Measurements from ENCODE around the gene CDC7. TPM values are rescaled to one million over a fixed set of nuclear protein-coding genes. Genes with fewer than 3 reads are reported as not detected.

Gene CDC7
- total and polyA plus RNA-seq, 5 experiments from 2014 or later = 2.9 to 9.5 (median 3.5) TPM

DNA sequence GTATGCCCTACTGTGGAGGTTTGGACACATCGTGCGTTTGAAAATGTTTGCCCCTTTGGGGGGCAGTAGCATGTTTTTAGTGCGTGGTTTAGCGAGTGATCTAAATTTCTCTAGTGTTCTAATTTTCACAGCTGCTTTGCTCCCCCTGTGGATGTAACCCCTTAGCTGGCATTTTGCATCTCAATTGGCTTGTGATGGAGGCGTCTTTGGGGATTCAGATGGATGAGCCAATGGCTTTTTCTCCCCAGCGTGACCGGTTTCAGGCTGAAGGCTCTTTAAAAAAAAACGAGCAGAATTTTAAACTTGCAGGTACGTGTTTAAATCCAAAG, 836 bp downstream of the CDC7 start:
- Mint-ChIP-seq H3K27me3 (no peaks in the 10 kb centered on the region), H3K4me3 (no peak overlapping the region), H3K9me3 (no peaks in the 10 kb centered on the region), H3K36me3 (no peaks in the 10 kb centered on the region), H3K4me1 (peaks cover 2 to 22% (median 16%) of the 10 kb centered on the region in 4 donors), H3K27ac (no peak overlapping the region)
- POLR2A ChIA-PET = no interaction called here
- DNase-seq (no peak), ATAC-seq (no peak)

- Mint-ChIP-seq H3K27ac (peak overlapping the region in 2 of 10 donors; percentile 6 to 34), H3K4me1 (peaks cover 2 to 22% (median 16%) of the 10 kb centered on the region in 4 donors), H3K9me3 (no peaks in the 10 kb centered on the region), H3K36me3 (no peaks in the 10 kb centered on the region), H3K27me3 (no peaks in the 10 kb centered on the region), H3K4me3 (peak overlapping the region in 6 of 10 donors; percentile 1 to 57 (median 42))
- POLR2A ChIA-PET = interaction anchor here (1.3 kb wide), 1 partner anchor 384 kb away, joined by 3 read pairs; the partner anchor contains the start of gene TGFBR3
- no peak for ATAC-seq
- DNase-seq = no peak
Measured at GRCh38 chr1:91501971-91502671, 1.5 kb downstream of the CDC7 start.

DNA sequence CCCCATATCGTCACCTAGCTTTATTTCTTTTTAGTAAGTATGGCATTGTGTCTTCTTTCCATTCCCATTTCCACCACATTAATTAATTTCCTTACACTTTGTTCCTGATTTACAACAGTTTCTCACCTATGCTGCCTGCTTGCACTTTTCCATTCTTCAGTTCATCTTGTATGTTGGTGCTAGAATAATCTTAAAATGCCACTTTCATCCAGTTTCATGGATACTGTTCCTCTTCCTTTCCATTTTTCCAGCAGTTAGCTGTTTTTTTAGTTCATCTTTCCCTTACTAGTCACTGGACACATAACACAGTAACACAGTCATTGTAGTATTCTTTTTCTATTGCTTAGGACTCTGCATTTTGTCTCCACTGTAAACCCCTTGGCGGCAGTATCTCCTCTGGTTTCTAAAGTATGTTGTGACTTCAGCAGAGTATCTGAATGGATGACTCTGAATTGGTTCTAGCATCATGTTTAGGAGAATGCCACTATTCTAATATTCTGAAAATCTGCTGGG, 2.1 kb downstream of the CDC7 start:
- POLR2A ChIA-PET = interaction anchor here (1.3 kb wide), 1 partner anchor 384 kb away, joined by 3 read pairs; the partner anchor contains the start of gene TGFBR3
- peaks cover 2 to 22% (median 16%) of the 10 kb centered on the region in 4 donors for H3K4me1 Mint-ChIP-seq
- peak overlapping the region in 8 of 10 donors; percentile 1 to 62 (median 42) for H3K4me3 Mint-ChIP-seq
- H3K27ac Mint-ChIP-seq = peak overlapping the region in 2 of 10 donors; percentile 2
- DNase-seq (no peak), ATAC-seq (no peak)
- H3K36me3 Mint-ChIP-seq = no peaks in the 10 kb centered on the region
- no peaks in the 10 kb centered on the region for H3K27me3 Mint-ChIP-seq
- H3K9me3 Mint-ChIP-seq = no peaks in the 10 kb centered on the region

DNA sequence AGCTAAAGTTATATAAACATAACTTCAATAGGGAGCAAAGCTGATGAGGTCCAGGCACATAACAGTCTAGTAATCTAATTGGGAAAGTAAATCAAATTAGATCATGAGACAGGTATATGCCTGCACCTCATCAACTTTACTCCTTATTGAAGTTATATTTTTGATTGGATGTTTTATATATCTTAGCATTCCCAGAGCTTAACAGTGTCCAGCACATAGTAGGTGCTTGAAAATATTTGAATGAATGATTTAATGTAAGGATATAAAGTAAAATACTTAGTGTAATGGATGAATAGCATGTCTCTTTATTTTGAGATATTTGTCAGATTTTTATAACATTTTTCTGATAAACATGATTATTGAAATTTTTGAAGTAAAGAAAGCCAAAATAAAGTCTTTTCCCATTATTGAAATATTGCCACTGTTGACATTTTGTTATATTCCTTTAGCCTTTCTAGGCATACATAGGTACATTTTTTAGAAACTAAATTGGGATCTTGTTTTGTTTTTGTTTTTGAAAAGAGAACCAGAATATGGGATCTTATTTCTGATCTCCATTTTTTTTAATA, 2.8 kb downstream of the CDC7 start:
- H3K9me3 Mint-ChIP-seq = no peaks in the 10 kb centered on the region
- no peak overlapping the region for H3K4me3 Mint-ChIP-seq
- H3K36me3 Mint-ChIP-seq = no peaks in the 10 kb centered on the region
- ATAC-seq (no peak), DNase-seq (no peak)
- H3K27ac Mint-ChIP-seq = no peak overlapping the region
- no peaks in the 10 kb centered on the region for H3K27me3 Mint-ChIP-seq
- peaks cover 2 to 22% (median 16%) of the 10 kb centered on the region in 4 donors for H3K4me1 Mint-ChIP-seq
- POLR2A ChIA-PET = interaction anchor here (1.3 kb wide), 1 partner anchor 383 kb away, joined by 3 read pairs; the partner anchor contains the start of gene TGFBR3

DNA sequence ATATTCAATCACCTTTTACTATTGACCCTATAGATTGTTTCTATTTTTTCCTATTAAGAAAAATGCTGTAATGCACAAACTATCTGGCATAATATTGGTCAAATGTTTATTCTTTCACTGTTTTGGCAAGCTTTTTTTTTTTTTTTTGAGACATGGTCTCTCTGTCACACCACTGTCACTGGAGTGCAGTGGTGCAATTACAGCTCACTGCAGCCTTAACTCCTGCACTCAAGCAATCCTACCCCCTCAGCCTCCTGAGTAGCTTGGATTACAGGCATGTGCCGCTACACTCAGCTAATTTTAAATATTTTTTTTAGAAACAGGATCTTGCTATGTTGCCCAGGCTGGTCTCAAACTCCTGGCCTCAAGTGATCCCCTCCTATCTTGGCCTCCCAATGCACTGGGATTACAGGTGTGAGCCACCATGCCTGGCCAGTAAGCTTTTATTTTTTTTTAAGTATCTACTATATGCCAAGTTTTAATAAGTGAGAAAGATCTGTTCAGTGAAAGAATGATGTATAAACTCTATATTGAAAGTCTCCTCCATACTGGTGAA, 3.4 kb downstream of the CDC7 start:
- H3K4me3 Mint-ChIP-seq = no peak overlapping the region
- H3K27me3 Mint-ChIP-seq = no peaks in the 10 kb centered on the region
- H3K4me1 Mint-ChIP-seq = peaks cover 2 to 24% (median 16%) of the 10 kb centered on the region in 4 donors
- no peak overlapping the region for H3K27ac Mint-ChIP-seq
- no peaks in the 10 kb centered on the region for H3K9me3 Mint-ChIP-seq
- DNase-seq (no peak), ATAC-seq (no peak)
- POLR2A ChIA-PET = interaction anchor here (0.5 to 0.6 kb wide), 4 partner anchors 12 to 408 kb away, joined by 3 to 4 read pairs (median 3); no protein-coding TSS in a partner anchor
- H3K36me3 Mint-ChIP-seq = peaks cover 0 to 4% (median 0%) of the 10 kb centered on the region in 3 donors

GRCh38 chr1:91505086-91505485, 4.4 kb downstream of the CDC7 start:
- ATAC-seq (no peak), DNase-seq (no peak)
- Mint-ChIP-seq H3K9me3 (no peaks in the 10 kb centered on the region), H3K36me3 (peaks cover 0 to 12% (median 0%) of the 10 kb centered on the region in 3 donors), H3K4me3 (no peak overlapping the region), H3K27me3 (no peaks in the 10 kb centered on the region), H3K27ac (peak overlapping the region in 2 of 10 donors; percentile 3 to 16), H3K4me1 (peaks cover 2 to 24% (median 16%) of the 10 kb centered on the region in 4 donors)
- POLR2A ChIA-PET = no interaction called here

- POLR2A ChIA-PET = no interaction called here
- no peaks in the 10 kb centered on the region for H3K27me3 Mint-ChIP-seq
- peaks cover 2 to 24% (median 16%) of the 10 kb centered on the region in 4 donors for H3K4me1 Mint-ChIP-seq
- H3K4me3 Mint-ChIP-seq = no peak overlapping the region
- peaks cover 0 to 17% (median 0%) of the 10 kb centered on the region in 3 donors for H3K36me3 Mint-ChIP-seq
- ATAC-seq (no peak), DNase-seq (no peak)
- no peaks in the 10 kb centered on the region for H3K9me3 Mint-ChIP-seq
- no peak overlapping the region for H3K27ac Mint-ChIP-seq
Measured at GRCh38 chr1:91506071-91506470, 5.4 kb downstream of the CDC7 start.

DNA sequence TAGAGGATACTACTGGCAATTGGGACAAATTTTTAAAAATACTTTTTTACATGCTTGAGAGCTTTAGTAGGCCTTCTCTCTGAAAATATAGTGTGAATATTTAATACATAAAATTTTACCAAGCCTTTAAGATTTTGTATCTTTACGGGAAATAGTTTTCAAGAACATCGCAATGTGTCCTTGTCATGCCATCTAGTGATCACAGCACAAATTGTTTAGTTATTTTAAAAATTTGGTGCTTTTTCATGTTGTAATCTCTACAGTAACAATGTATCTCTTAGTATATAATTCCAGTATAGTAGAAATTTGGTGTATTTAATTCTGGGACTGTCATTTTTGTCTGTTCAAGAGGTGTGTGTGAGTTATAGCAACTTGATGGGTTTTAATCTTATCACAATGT, 6.7 kb downstream of the CDC7 start:
- POLR2A ChIA-PET = no interaction called here

DNA sequence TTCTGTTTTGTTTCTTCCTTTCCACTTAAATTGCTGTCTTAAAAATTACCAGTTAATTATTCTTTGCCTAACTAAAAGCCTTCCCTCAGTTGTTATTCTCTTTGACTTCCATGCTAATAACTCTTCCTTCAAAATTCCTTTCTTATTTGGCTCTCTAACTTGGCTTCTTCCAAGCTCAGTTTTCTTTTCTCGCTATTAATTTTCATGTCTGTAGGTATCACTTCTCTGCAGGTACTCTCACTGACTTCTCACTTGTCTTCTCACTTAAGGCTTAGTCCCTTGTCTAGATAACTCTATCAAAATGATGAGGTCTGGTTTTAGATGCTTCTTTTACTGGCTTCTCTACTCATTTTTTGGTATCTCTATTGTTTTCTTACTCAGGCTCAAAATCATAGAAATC, 10.1 kb downstream of the CDC7 start:
- H3K27me3 Mint-ChIP-seq = no peaks in the 10 kb centered on the region
- DNase-seq = no peak
- H3K4me3 Mint-ChIP-seq = no peak overlapping the region
- no peak for ATAC-seq
- H3K9me3 Mint-ChIP-seq = no peaks in the 10 kb centered on the region
- POLR2A ChIA-PET = no interaction called here
- peaks cover 5 to 32% (median 12%) of the 10 kb centered on the region in 3 donors for H3K36me3 Mint-ChIP-seq
- no peak overlapping the region for H3K27ac Mint-ChIP-seq
- peaks cover 0 to 5% (median 1%) of the 10 kb centered on the region in 4 donors for H3K4me1 Mint-ChIP-seq

More for the DNA sequence above, 6.7 kb downstream of the CDC7 start:
- no peak overlapping the region for H3K27ac Mint-ChIP-seq
- peaks cover 2 to 15% (median 10%) of the 10 kb centered on the region in 4 donors for H3K4me1 Mint-ChIP-seq
- no peaks in the 10 kb centered on the region for H3K27me3 Mint-ChIP-seq
- ATAC-seq = no peak
- DNase-seq = no peak
- H3K4me3 Mint-ChIP-seq = no peak overlapping the region
- H3K36me3 Mint-ChIP-seq = peaks cover 0 to 17% (median 0%) of the 10 kb centered on the region in 3 donors
- H3K9me3 Mint-ChIP-seq = no peaks in the 10 kb centered on the region

DNA sequence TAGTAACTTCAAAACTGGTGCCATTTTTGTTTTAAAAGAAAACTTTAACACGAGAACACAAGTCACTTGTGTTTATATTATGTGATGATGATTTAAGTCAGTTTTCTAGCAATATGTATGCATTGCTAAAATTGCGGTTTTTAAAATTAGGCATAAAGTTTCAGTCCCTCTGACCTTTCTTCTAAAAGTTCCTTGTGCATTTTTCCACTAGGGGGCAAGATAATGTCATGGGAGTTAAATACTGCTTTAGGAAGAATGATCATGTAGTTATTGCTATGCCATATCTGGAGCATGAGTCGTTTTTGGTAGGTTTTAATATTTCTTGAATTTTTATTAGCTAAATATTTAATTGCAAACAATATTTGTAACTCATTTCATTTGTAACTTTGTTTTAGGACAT, 10.7 kb downstream of the CDC7 start:
- POLR2A ChIA-PET = no interaction called here
- ATAC-seq (peak in 1 of 2 donors; percentile 36), DNase-seq (peak in 3 of 10 donors; percentile 45 to 53 (median 46))
- Mint-ChIP-seq H3K36me3 (peaks cover 5 to 34% (median 14%) of the 10 kb centered on the region in 3 donors), H3K9me3 (no peaks in the 10 kb centered on the region), H3K27ac (no peak overlapping the region), H3K4me3 (no peak overlapping the region), H3K4me1 (peaks cover 0 to 5% (median 1%) of the 10 kb centered on the region in 4 donors), H3K27me3 (no peaks in the 10 kb centered on the region)

GRCh38 chr1:91513160-91513559, 12.5 kb downstream of the CDC7 start:
- POLR2A ChIA-PET = interaction anchor here (0.6 kb wide), 1 partner anchor 410 kb away, joined by 10 read pairs; no protein-coding TSS in a partner anchor
- H3K27ac Mint-ChIP-seq = no peak overlapping the region

DNA sequence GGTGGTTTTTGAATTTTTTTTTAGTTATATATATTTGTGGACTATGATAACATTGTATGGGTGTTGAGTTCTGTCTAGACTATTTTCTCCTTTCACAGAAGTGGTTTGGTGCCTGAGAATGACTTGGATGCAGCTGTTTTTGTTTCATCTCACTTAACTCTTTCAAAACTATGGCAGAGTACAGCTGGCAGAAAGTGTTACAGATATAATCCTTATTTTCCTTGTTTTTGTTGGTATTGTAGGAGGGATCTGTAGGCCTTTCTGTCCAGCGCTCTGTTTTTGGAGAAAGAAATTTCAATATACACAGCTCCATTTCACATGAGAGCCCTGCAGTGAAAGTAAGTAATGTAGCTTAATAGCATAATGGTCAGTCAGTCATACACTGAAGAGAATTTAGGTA, 13.1 kb downstream of the CDC7 start:
- H3K36me3 Mint-ChIP-seq = peaks cover 13 to 37% (median 27%) of the 10 kb centered on the region in 3 donors
- H3K27me3 Mint-ChIP-seq = no peaks in the 10 kb centered on the region
- H3K9me3 Mint-ChIP-seq = no peaks in the 10 kb centered on the region
- no peak overlapping the region for H3K4me3 Mint-ChIP-seq
- peaks cover 0 to 5% (median under 1%) of the 10 kb centered on the region in 4 donors for H3K4me1 Mint-ChIP-seq
- no peak for DNase-seq
- no peak for ATAC-seq
- POLR2A ChIA-PET = interaction anchor here (0.6 kb wide), 1 partner anchor 410 kb away, joined by 10 read pairs; no protein-coding TSS in a partner anchor
- H3K27ac Mint-ChIP-seq = no peak overlapping the region

More at GRCh38 chr1:91513160-91513559, 12.5 kb downstream of the CDC7 start:
- DNase-seq = peak in 1 of 10 donors; percentile 31
- Mint-ChIP-seq H3K4me1 (peaks cover 0 to 5% (median 1%) of the 10 kb centered on the region in 4 donors), H3K27me3 (no peaks in the 10 kb centered on the region), H3K36me3 (peaks cover 13 to 39% (median 23%) of the 10 kb centered on the region in 3 donors), H3K4me3 (no peak overlapping the region), H3K9me3 (no peaks in the 10 kb centered on the region)
- ATAC-seq = no peak

Measured in naive thymus-derived CD8-positive, alpha-beta T cell (primary cell).